ENCODE measurements around the gene IVL.

The IVL gene

GRCh38 chr1:152907686-152908601, at the start of gene IVL:
Gene IVL, plus strand, starts transcription at chr1:152908546. Its CDS starts 1,252 bp downstream, at chr1:152909798.
- Histone ChIP-seq H3K36me3 (ENCODE audit: insufficient read depth, low read length) (no peaks in the 10 kb centered on the region), H3K79me2 (ENCODE audit: insufficient read depth, low read length) (no peaks in the 10 kb centered on the region), H3K4me1 (ENCODE audit: insufficient read depth, low read length, poor library complexity, severe bottlenecking) (no peaks in the 10 kb centered on the region), H3K27me3 (ENCODE audit: insufficient read depth, low read length, poor library complexity, severe bottlenecking) (no peaks in the 10 kb centered on the region), H3F3A (ENCODE audit: low read depth) (no peaks in the 10 kb centered on the region), H3K9me3 (ENCODE audit: insufficient read depth, low read depth, low read length) (no peaks in the 10 kb centered on the region), H3K4me2 (ENCODE audit: low read depth, low read length, poor library complexity, severe bottlenecking) (no peak within 1 kb of the TSS), H2AFZ (ENCODE audit: low read length) (no peak within 1 kb of the TSS), H3K4me3 (ENCODE audit: low read length, poor library complexity, severe bottlenecking) (no peak within 1 kb of the TSS), H3K9ac (ENCODE audit: low read depth, low read length, poor library complexity, severe bottlenecking) (no peak within 1 kb of the TSS), H3K9me2 (replicated peaks; ENCODE audit: low read depth, low read length) (no peaks in the 10 kb centered on the region), H4K20me1 (ENCODE audit: insufficient read depth, low read length, poor library complexity, severe bottlenecking) (no peaks in the 10 kb centered on the region)
- no peak for TF ChIP-seq CTCF (conservative IDR thresholded peaks at IDR 0.05; ENCODE audit: low read length)
- TF ChIP-seq EZH2phosphoT487 (IDR thresholded peaks at IDR 0.05; ENCODE audit: borderline replicate concordance), result no peak

GRCh38 chr1:152859696-152860095, 48.6 kb upstream of the IVL start, which contains the start of gene LCE7A:
Gene LCE7A, plus strand, starts transcription at chr1:152859996. Its CDS starts 702 bp downstream, at chr1:152860698.
- TF ChIP-seq EZH2phosphoT487 (IDR thresholded peaks at IDR 0.05; ENCODE audit: borderline replicate concordance) (no peak), CTCF (conservative IDR thresholded peaks at IDR 0.05; ENCODE audit: low read length) (no peak)
- no peaks in the 10 kb centered on the region for H3K27me3 ChIP-seq (ENCODE audit: insufficient read depth, low read length, poor library complexity, severe bottlenecking)
- H3K79me2 ChIP-seq (ENCODE audit: insufficient read depth, low read length), result no peaks in the 10 kb centered on the region
- no peaks in the 10 kb centered on the region for H3K4me1 ChIP-seq (ENCODE audit: insufficient read depth, low read length, poor library complexity, severe bottlenecking)
- no peaks in the 10 kb centered on the region for H3K36me3 ChIP-seq (ENCODE audit: insufficient read depth, low read length)
- H3K4me3 ChIP-seq (ENCODE audit: low read length, poor library complexity, severe bottlenecking), result no peak within 1 kb of the TSS
- 0 out of 2 replicates have a peak, but pooled peaks cover 3% of the 10 kb centered on the region for H3K9me2 ChIP-seq (replicated peaks; ENCODE audit: low read depth, low read length)
- no peaks in the 10 kb centered on the region for H4K20me1 ChIP-seq (ENCODE audit: insufficient read depth, low read length, poor library complexity, severe bottlenecking)
- no peaks in the 10 kb centered on the region for H3F3A ChIP-seq (ENCODE audit: low read depth)
- no peak within 1 kb of the TSS for H3K4me2 ChIP-seq (ENCODE audit: low read depth, low read length, poor library complexity, severe bottlenecking)
- no peaks in the 10 kb centered on the region for H3K9me3 ChIP-seq (ENCODE audit: insufficient read depth, low read depth, low read length)
- no peak within 1 kb of the TSS for H3K9ac ChIP-seq (ENCODE audit: low read depth, low read length, poor library complexity, severe bottlenecking)
- no peak within 1 kb of the TSS for H2AFZ ChIP-seq (ENCODE audit: low read length)

GRCh38 chr1:152860129-152860528, 48.2 kb upstream of the IVL start:
- Histone ChIP-seq H3F3A (ENCODE audit: low read depth) (no peaks in the 10 kb centered on the region), H3K4me3 (ENCODE audit: low read length, poor library complexity, severe bottlenecking) (no peak overlapping the region), H3K79me2 (ENCODE audit: insufficient read depth, low read length) (no peaks in the 10 kb centered on the region), H3K27me3 (ENCODE audit: insufficient read depth, low read length, poor library complexity, severe bottlenecking) (no peaks in the 10 kb centered on the region), H3K9me2 (replicated peaks; ENCODE audit: low read depth, low read length) (0 out of 2 replicates have a peak, but pooled peaks cover 3% of the 10 kb centered on the region), H3K4me1 (ENCODE audit: insufficient read depth, low read length, poor library complexity, severe bottlenecking) (no peaks in the 10 kb centered on the region), H2AFZ (ENCODE audit: low read length) (no peak overlapping the region), H4K20me1 (ENCODE audit: insufficient read depth, low read length, poor library complexity, severe bottlenecking) (no peaks in the 10 kb centered on the region), H3K4me2 (ENCODE audit: low read depth, low read length, poor library complexity, severe bottlenecking) (no peak overlapping the region), H3K9me3 (ENCODE audit: insufficient read depth, low read depth, low read length) (no peaks in the 10 kb centered on the region), H3K36me3 (ENCODE audit: insufficient read depth, low read length) (no peaks in the 10 kb centered on the region), H3K9ac (ENCODE audit: low read depth, low read length, poor library complexity, severe bottlenecking) (no peak overlapping the region)
- no peak for TF ChIP-seq EZH2phosphoT487 (IDR thresholded peaks at IDR 0.05; ENCODE audit: borderline replicate concordance)
- TF ChIP-seq CTCF (conservative IDR thresholded peaks at IDR 0.05; ENCODE audit: low read length), result no peak
